Measurements from ENCODE around the gene LURAP1L.
A peak's percentile ranks its signal among the peaks of the same experiment; 100 is the strongest.

The LURAP1L gene

GRCh38 chr9:12816656-12817101, 41.9 kb downstream of the LURAP1L start:
- H3K4me3 ChIP-seq (ENCODE audit: low read length) = no peak overlapping the region
- no peak for TF ChIP-seq CTCF (conservative IDR thresholded peaks at IDR 0.05; ENCODE audit: low read depth, low read length)
- DNase-seq (ENCODE audit: low read depth) = no peak

GRCh38 chr9:12817702-12818101, 42.9 kb downstream of the LURAP1L start:
- TF ChIP-seq CTCF (conservative IDR thresholded peaks at IDR 0.05; ENCODE audit: low read depth, low read length) = no peak
- no peak overlapping the region for H3K4me3 ChIP-seq (ENCODE audit: low read length)
- no peak for DNase-seq (ENCODE audit: low read depth)

DNA sequence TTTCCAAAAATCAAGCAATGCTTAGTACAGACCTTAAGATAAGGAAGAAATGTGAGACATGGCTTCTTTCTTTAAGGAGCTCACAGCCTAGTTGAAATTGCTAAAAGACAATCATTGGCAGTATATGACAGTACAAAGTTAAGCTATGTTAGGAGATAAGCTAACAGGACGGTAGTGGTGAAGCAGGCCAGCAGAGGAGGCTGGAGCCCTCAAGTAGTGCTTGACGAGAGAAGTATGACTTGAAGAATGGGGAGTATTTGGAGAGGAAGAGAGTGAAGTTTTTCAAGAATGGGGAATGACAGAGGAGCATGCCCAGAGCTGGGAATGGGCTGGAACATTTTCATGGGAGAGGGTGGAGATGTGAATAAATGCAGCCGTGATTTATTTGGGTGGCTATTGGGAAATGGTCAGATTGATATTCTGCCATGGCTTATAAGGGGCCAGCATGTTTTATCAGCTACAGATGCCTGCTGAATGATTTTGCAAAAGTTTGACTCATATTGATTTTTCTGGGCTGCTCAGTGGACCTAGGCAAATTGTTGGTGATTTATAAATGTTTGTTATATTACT, 43.7 kb downstream of the LURAP1L start:
- no peak for DNase-seq (ENCODE audit: low read depth)
- H3K4me3 ChIP-seq (ENCODE audit: low read length) = no peak overlapping the region
- TF ChIP-seq CTCF (conservative IDR thresholded peaks at IDR 0.05; ENCODE audit: low read depth, low read length) = no peak

- H3K4me3 ChIP-seq (ENCODE audit: low read length) = no peak overlapping the region
- TF ChIP-seq CTCF (conservative IDR thresholded peaks at IDR 0.05; ENCODE audit: low read depth, low read length) = peak; percentile 42
- DNase-seq (ENCODE audit: low read depth) = no peak
These were observed 44.8 kb downstream of the LURAP1L start for GRCh38 chr9:12819436-12820185.

- H3K4me3 ChIP-seq (ENCODE audit: low read length) = no peak overlapping the region
- DNase-seq (ENCODE audit: low read depth) = no peak
- no peak for TF ChIP-seq CTCF (conservative IDR thresholded peaks at IDR 0.05; ENCODE audit: low read depth, low read length)
These were observed 47.3 kb downstream of the LURAP1L start for GRCh38 chr9:12822111-12822510.

DNA sequence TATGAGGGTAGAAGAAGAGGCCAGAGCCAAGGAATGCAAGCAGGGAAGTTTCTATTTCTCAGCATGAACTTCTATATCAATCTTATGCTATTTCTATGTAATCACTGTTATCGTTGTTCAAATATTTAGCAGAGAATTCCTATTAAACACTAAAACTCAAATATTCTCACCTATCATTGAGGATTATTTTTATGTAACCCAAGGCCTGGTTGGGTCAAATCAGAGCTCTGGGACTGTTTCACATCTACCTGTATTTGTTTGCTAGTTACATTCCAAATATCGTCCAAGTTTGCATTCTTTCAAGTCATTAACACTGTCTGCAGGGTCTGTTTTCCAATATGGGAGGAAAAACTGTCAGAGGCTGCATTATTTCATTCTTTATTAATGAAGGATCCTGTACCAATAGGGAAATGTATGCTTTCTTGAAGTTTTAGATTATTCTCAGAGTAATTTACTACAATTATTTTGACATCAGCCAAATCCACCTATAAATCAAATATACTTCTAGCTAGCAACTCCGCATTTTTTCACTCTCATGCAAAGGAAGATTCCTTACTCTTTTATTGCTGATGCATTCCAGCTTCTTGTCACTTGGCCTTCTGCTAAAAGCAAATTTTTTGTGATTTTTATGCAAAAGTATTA, 52.2 kb downstream of the LURAP1L start:
- no peak overlapping the region for H3K4me3 ChIP-seq (ENCODE audit: low read length)
- TF ChIP-seq CTCF (conservative IDR thresholded peaks at IDR 0.05; ENCODE audit: low read depth, low read length) = no peak

More for the DNA sequence above, 52.2 kb downstream of the LURAP1L start:
- DNase-seq (ENCODE audit: low read depth) = no peak

Measured in retinal pigment epithelial cell (primary cell).